SK-N-SH treated with all-trans-retinoic acid at 6 μM for 48 hours (cell line): ENCODE results near the gene OLFM1.

Experiments
- ATAC-seq: fragments of 200-7000 bp; cut with Tn5 transposase; 3 replicates; pipeline ENCODE4 v1.9.1; 2020; ENCODE audit warnings: mild to moderate bottlenecking, moderate library complexity
- ARNTL ChIP-seq: fragments of 450-650 bp; formaldehyde crosslinking; IDR thresholded peaks from 2 replicates; pipeline ENCODE4 v1.5.0; 2020; ENCODE audit warnings: low read depth, mild to moderate bottlenecking, moderate library complexity, borderline replicate concordance
- BACH2 ChIP-seq: fragments of 250-450 bp; sonication (Bioruptor Pico); IDR thresholded peaks from 2 replicates; pipeline ENCODE4 v1.9.0; 2021; ENCODE audit warnings: mild to moderate bottlenecking, borderline replicate concordance
- CREB5 ChIP-seq: fragments of 250-450 bp; sonication (Bioruptor Pico); IDR thresholded peaks from 2 replicates; pipeline ENCODE4 v1.5.1; 2020; ENCODE audit warnings: low read depth, mild to moderate bottlenecking, moderate library complexity
- CSDC2 ChIP-seq: fragments of 250-450 bp; sonication (Bioruptor Pico); IDR thresholded peaks from 2 replicates; pipeline ENCODE4 v1.5.0; 2020; ENCODE audit warnings: mild to moderate bottlenecking, moderate library complexity
- CSRNP3 ChIP-seq: fragments of 250-450 bp; sonication (Bioruptor Pico); IDR thresholded peaks from 2 replicates; pipeline ENCODE4 v1.5.1; 2021; ENCODE audit warnings: mild to moderate bottlenecking, moderate library complexity
- ESRRG ChIP-seq: fragments of 250-450 bp; sonication (Bioruptor Pico); IDR thresholded peaks from 2 replicates; pipeline ENCODE4 v1.6.1; 2021; ENCODE audit warnings: mild to moderate bottlenecking
- GLIS3 ChIP-seq: fragments of 250-450 bp; sonication (Bioruptor Pico); IDR thresholded peaks from 2 replicates; pipeline ENCODE4 v1.5.0; 2020; ENCODE audit warnings: mild to moderate bottlenecking, moderate library complexity
- ISL1 ChIP-seq: fragments of 250-450 bp; sonication (Bioruptor Pico); IDR thresholded peaks from 2 replicates; pipeline ENCODE4 v2.1.2; 2022; ENCODE audit warnings: mild to moderate bottlenecking, moderate library complexity
- OSR1 ChIP-seq: fragments of 250-450 bp; sonication (Bioruptor Pico); IDR thresholded peaks from 2 replicates; pipeline ENCODE4 v1.8.0; 2022; ENCODE audit warnings: moderate library complexity, mild to moderate bottlenecking, inconsistent platforms
- PATZ1 ChIP-seq: fragments of 250-450 bp; sonication (Bioruptor Pico); IDR thresholded peaks from 2 replicates; pipeline ENCODE4 v1.8.0; 2020; ENCODE audit warnings: mild to moderate bottlenecking, moderate library complexity, borderline replicate concordance
- PPARA ChIP-seq: fragments of 250-450 bp; sonication (Bioruptor Pico); IDR thresholded peaks from 2 replicates; pipeline ENCODE4 v1.5.0; 2020; ENCODE audit warnings: mild to moderate bottlenecking, borderline replicate concordance
- RARB ChIP-seq: fragments of 250-450 bp; sonication (Bioruptor Pico); IDR thresholded peaks from 2 replicates; pipeline ENCODE4 v1.8.0; 2021; ENCODE audit warnings: mild to moderate bottlenecking, moderate library complexity
- SNAI2 ChIP-seq: fragments of 250-450 bp; sonication (Bioruptor Pico); IDR thresholded peaks from 2 replicates; pipeline ENCODE4 v1.5.0; 2020; ENCODE audit warnings: mild to moderate bottlenecking, moderate library complexity
- TCF4 ChIP-seq: fragments of 250-450 bp; sonication (Bioruptor Pico); IDR thresholded peaks from 2 replicates; pipeline ENCODE4 v1.8.0; 2021; ENCODE audit warnings: mild to moderate bottlenecking, moderate library complexity, borderline replicate concordance
- TOX ChIP-seq: fragments of 250-450 bp; sonication (Bioruptor Pico); IDR thresholded peaks from 2 replicates; pipeline ENCODE4 v1.8.0; 2021; ENCODE audit warnings: mild to moderate bottlenecking, moderate library complexity, borderline replicate concordance
- ZC3H10 ChIP-seq: fragments of 250-450 bp; sonication (Bioruptor Pico); IDR thresholded peaks from 2 replicates; pipeline ENCODE4 v1.5.1; 2021; ENCODE audit warnings: mild to moderate bottlenecking, moderate library complexity
- ZFP3 ChIP-seq: fragments of 250-450 bp; sonication (Bioruptor Pico); IDR thresholded peaks from 2 replicates; pipeline ENCODE4 v1.5.0; 2020; ENCODE audit warnings: mild to moderate bottlenecking, moderate library complexity
- ZFP30 ChIP-seq: fragments of 450-650 bp; formaldehyde crosslinking; IDR thresholded peaks from 2 replicates; pipeline ENCODE4 v1.5.0; 2022; ENCODE audit warnings: mild to moderate bottlenecking, moderate library complexity
- ZNF565 ChIP-seq: fragments of 450-650 bp; formaldehyde crosslinking; conservative IDR thresholded peaks from 2 replicates; pipeline ENCODE4 v1.5.0; 2020; ENCODE audit warnings: low read depth, mild to moderate bottlenecking, moderate library complexity
- ZNF70 ChIP-seq: fragments of 450-650 bp; formaldehyde crosslinking; IDR thresholded peaks from 2 replicates; pipeline ENCODE4 v1.5.0; 2020; ENCODE audit warnings: mild to moderate bottlenecking, moderate library complexity
- ZNF8 ChIP-seq: fragments of 450-650 bp; formaldehyde crosslinking; IDR thresholded peaks from 2 replicates; pipeline ENCODE4 v1.5.0; 2020; ENCODE audit warnings: mild to moderate bottlenecking, moderate library complexity

Gene OLFM1

GRCh38 chr9:135103931-135104639 is 16.6 kb downstream of the OLFM1 start (continued):
- TF ChIP-seq PATZ1 (CRISPR knock-in tag) = no peak
- TF ChIP-seq ZFP30 (CRISPR knock-in tag) = no peak
- no peak for TF ChIP-seq GLIS3 (CRISPR knock-in tag)
- no peak for TF ChIP-seq ZNF565 (CRISPR knock-in tag)
- no peak for TF ChIP-seq CSRNP3 (CRISPR knock-in tag)

- TF ChIP-seq OSR1 (no peak), ZNF70 (CRISPR knock-in tag) (no peak), TOX (no peak), ZC3H10 (no peak), TCF4 (no peak), RARB (CRISPR knock-in tag) (no peak), GLIS3 (CRISPR knock-in tag) (no peak), ZNF565 (CRISPR knock-in tag) (no peak), ISL1 (no peak)
- ATAC-seq = no peak
Observed at GRCh38 chr9:135104761-135105160, 17.3 kb downstream of the OLFM1 start.

- ATAC-seq = no peak
- TF ChIP-seq CREB5 (CRISPR knock-in tag) (no peak), TOX (no peak), ESRRG (no peak), OSR1 (no peak), ZNF70 (CRISPR knock-in tag) (no peak), TCF4 (no peak), ZFP3 (CRISPR knock-in tag) (no peak), PPARA (no peak), BACH2 (CRISPR knock-in tag) (no peak), ARNTL (CRISPR knock-in tag) (no peak), SNAI2 (no peak), RARB (CRISPR knock-in tag) (no peak), CSDC2 (CRISPR knock-in tag) (no peak)
Observed at GRCh38 chr9:135105211-135105745, 17.8 kb downstream of the OLFM1 start.

GRCh38 chr9:135105938-135106491 is 18.5 kb downstream of the OLFM1 start:
- no peak for ATAC-seq
- TF ChIP-seq TCF4 (no peak), ZNF8 (no peak), GLIS3 (CRISPR knock-in tag) (no peak), ZNF70 (CRISPR knock-in tag) (no peak), TOX (no peak), CREB5 (CRISPR knock-in tag) (no peak), PATZ1 (CRISPR knock-in tag) (no peak)
